EL (cell line): ENCODE results near the gene IGFN1.
"Not testable (repeated sequence)": the region's sequence is repeated elsewhere in the genome, so short reads cannot be mapped to it uniquely, and the experiment has no call there.

Experiments
- DNase-seq: peaks from one replicate; pipeline ENCODE4 v3.0.0-alpha.2; 2016

Gene IGFN1

GRCh38 chr1:201190624-201191051, at the start of gene IGFN1:
IGFN1 (plus strand) TSS chr1:201190824; CDS start chr1:201193294, 2,470 bp downstream.
- no peak for DNase-seq

- DNase-seq = no peak
These were observed 49.7 kb upstream of the IGFN1 start for GRCh38 chr1:201140941-201141260.

DNA sequence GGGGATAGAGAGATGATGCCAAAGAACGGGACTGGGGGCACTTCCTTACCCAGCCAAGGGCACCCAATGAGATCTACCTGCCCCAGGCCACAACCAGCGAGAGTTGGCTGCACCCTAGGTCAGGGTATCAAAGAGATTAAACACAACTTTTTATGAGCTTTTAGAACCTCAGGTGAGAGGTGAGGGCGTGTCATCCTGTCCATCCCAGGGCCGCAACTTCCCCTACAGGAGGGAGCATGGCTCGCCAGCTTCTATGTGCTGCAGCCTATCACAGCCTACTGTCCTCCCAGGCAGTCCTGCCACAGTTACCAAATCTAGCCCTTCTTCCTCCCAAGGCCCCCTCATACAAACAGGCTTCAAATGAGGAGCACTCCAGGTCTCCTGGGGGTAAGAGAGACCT, 49.2 kb upstream of the IGFN1 start:
- DNase-seq = no peak

DNA sequence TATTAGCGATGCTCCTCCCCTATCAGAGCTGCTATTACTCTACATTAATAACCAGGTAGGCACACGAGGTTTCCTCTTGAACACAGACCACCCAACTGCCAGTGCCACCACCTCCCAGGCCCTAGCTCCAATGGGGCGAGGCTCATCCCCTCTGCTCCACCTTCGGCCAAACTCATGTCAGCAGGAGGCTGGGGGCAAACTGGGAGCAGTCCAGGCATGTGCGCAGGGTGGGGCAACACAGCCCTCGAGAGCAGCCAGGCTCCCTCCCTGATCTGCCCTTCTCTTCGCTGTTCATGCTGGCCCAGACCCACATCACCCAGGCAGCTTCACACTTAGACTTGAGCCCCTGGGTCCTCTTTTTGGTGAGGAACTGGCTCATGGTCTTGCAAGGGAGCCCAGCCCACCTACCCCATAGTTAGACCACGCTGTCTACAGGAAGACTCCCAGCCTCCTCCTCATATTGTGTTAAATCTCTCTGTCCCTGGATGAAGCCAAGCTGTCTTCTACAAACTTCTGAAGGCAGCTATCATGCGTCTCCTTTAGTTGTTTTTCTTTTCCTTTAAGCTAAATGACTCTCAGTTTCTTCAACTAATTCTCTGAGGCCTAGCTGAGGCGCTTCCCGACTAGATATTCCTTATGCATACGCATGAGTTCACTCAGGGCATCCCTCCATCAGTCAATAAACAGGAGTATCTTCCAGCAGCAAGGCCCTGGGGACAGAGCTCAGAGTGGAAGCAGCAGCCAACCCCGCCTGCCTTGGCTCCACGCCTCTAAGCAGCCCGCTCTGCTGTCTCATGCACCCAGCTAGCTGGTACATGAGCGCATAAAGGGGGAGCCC, 48.4 kb upstream of the IGFN1 start:
- DNase-seq = no peak

DNA sequence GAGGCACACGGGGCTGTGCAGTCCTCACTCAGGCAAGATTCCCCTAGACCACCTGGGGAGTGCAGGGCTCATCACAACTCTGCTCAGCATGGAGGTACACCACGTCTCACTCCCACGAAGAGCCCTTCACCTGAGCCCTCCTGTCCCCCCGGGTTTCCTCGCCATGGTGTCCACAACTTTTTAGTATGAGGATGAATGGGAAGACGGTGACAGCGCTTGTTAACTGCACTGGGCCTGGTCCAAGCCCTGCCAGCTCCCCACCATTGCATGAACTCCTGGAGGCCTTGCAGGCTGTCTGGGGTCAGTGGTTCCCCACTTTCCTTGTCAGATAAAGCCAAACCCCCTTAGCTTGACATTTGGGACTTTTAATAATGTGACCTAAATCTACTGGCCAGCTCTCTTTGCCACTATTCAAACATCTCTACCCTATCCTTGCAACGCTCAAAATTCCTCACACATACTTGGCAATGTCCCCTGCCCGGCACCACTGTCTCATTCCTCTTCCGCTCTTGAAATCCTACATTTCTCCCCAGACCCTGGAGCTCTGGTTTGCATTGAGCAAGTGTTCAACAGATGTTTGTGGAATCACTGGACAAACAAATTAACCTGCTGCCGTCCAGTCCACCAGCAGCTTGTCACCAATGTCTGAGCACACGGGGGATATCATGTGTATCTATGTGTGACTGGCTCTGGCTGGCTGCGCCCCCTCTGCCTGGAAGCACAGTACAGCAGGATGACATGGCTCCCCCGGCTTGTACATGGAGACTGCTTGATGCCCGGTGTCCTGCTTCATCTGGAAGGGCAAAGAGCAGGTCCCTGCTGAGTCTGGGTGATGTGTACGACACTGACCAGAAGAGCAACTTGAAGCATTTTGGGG, 47.5 kb upstream of the IGFN1 start:
- no peak for DNase-seq

DNA sequence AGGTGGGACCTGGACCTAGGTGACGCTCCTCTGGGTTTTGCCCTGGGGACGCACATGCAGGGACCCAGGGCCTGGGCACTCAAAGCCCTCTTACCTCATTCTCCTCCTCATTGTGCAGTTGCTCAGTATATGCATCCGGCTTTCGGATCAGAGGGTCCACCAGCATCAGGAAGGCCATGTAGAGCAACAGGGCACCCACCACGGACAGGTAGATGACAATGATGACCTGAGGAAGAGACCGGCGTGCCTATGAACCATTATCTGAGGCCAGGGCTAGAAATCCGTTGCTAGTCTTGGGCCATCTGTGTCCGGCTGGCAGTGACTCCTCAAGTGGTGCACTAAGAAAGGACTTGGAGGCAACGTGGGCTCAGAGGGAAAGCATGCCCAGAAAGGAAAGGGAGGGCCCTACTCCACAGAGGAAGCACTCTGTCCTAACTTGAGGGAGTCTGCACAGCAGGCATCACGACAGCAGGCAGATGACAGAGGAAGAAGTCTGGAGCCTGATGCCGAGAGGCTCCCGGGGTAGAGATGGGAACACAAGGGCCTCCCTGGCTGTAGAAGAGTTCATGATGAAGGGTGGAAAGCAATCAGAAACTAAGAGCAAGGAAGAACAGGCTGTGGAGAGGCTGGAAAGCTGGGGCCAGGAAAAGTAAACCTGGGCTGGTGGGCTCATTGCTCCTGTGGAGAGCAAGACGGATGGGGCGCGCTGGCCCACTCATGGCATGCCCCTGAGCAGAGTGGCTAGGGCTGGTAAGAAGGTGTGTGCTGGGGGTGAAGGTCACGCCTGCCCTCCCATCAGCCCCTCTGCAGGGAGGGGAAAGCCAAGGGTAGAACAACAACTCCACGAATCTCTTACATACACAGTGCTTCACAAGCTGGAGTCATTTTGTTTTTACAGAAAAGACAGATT, 46.6 kb upstream of the IGFN1 start:
- no peak for DNase-seq

GRCh38 chr1:201144701-201145100, 45.9 kb upstream of the IGFN1 start:
- no peak for DNase-seq

DNA sequence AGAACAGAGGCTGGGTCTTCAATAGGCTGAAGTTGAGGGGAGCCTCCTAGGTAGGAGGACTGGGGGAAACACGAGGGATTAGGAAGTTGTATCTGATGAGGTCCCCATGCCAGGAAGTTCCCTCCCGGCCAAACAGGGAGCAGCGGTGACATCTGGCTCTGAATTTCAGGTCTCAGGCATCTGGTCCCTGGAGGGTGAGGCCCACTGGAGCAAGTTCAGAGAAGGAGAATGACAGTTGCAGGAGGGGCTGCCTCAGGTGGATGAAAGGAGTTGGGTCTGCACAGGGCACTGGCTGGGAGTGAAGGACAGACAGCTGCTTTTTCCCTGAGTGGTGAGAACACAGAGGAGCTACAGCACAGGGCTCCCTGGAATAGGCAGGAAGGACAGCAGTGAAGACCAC, 45.5 kb upstream of the IGFN1 start:
- DNase-seq = no peak

DNA sequence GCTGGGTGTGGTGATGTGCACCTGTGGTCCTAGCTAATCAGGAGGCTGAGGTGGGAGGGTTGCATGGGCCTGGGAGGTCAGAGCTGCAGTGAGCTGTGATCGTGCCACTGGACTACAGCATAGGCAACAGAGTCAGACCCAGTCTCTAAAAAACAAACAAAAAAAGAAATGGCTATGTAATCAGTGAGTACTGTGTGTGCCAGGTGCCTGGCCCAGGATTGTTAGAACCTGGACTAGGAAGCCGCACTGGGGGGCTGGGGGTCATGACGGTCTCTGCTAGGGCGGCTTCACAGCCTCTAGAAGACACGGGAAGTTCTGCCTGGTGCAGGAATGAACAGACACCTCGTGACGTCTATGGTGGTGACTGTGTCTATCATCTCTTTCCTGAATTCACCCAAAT, 44.8 kb upstream of the IGFN1 start:
- no peak for DNase-seq

GRCh38 chr1:201146626-201147390, 43.8 kb upstream of the IGFN1 start:
- DNase-seq = no peak

DNA sequence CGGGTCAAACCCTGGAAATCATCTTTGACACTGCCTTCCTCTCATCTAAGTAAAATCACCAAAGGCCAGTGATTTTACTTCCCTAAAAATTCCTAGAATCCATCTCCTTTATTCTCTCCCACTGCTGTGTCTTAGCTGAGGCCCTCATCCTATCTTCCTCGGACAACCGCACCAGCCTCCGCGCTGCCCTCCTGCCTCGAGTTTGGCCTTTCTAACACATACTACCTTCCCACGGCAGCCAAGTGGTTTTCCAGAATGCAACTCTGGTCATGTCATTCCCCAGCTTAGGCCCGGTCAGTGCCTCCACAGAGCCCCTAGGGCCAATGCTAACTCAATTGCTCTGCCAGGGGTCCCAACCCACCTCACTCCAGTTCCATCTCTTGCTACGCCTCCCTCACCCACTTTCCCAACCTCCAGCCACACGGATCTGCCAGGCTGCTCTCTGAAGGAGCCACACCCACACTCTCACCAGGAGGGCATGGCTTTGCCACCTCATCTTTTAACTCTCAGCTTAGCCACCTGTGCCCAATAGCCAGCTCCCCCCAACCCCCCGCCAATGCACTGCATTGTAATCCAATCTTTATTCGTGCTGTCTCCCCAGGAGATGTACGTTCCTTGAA, 43.1 kb upstream of the IGFN1 start:
- no peak for DNase-seq

DNA sequence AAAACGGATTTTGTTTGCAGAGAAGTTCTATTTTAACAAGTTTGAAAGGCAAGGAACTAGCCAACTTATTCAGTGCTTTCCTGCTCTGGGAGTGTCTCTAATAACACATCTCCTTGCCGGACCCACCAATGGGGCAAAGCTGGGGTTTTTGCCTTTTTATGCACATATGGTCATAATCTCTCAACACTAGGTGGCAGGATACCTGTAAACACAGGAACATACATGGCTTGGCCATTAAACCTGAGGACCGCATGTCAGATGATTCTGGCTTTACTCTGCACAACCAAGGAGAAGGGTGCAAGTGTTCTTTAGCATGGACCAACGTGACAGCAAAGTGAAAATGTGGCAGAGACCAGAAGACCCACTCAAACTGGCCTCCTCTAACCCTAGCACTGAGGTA, 41.2 kb upstream of the IGFN1 start:
- DNase-seq = peak; percentile 26

GRCh38 chr1:201153474-201154388, 36.9 kb upstream of the IGFN1 start:
- no peak for DNase-seq

DNA sequence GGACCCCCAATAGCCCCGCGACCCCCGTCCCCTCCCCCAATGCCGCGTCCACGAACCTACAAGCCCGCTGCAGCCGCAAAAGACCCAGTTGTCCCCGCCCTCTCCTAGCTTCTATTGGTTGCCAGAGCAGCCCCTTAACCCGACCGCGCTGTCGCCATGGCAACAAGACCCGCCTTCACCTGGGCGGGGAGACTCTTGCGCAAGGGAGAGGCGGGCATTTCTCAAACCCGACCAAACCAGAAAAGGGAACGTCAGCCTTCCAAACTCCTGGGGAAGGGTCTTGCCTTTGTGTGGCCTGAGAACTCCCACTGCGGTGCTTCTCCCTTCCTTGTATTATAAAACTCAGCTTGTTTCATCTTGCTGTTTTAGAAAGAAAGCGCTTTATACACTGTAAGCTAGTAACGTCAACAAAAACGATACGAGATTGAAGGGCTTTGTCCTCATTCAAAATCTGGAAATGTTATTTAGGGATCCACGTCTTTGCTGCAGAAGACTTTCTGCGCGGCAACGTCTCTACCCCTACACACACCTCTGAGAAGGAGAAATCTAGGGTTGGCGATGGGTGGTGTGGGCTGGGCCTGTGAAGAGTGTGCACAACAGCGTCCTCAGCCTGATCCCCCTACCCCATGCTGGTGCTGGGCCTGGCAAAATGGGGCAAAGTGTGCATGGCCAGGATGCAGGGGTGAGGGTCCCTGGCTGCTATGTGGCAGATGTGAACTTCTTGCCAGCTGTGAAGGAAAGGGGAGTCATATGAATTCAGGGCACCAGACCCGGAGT, 36.0 kb upstream of the IGFN1 start, which contains the start of gene TMEM9:
TSS of gene TMEM9 (minus strand) at position 86 of the 777 bp plus-strand sequence. CDS start 551 bp downstream, outside the sequence.
- peak; percentile 93 for DNase-seq

- DNase-seq = no peak
These were observed 35.3 kb upstream of the IGFN1 start for GRCh38 chr1:201155354-201155753.

DNA sequence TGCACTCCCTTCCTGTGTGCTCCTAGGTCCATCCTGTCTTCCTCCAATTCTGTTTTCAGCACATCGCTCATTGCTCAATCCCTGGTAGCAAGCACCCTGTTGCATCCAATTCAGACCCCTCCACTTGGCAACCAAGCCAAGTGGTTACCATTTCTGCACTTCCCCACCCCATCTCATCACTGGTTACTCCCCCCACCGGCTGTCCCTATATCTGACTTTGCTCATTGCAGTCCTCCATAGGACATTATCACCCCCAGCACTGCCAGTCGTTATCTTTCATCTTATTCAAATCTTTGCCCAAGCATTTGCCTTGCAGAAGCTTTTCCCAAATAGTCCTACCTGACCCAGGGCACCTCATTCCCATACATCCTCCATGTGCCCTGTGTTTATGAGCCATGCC, 34.3 kb upstream of the IGFN1 start:
- DNase-seq = no peak

DNA sequence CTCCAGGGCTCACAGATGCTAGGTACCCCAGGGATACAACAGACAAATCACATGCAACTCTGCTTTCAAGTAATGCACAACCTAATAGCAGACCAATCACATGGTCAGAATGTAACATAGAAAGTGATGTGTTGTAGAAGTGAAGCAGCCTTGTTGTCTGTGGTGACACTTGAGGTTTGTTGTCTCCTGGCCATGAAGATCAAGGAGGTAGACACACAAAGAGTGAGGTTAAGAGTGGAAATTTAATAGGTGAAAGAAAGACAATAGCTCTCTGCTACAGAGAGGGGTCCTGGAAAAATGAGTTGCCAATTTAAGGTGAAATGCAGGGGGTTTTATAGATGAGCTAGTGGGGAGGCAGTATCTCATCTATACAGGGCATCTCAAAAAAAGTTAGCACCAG, 33.8 kb upstream of the IGFN1 start:
- no peak for DNase-seq

- DNase-seq = no peak
These were observed 32.7 kb upstream of the IGFN1 start for GRCh38 chr1:201157949-201158348.

DNA sequence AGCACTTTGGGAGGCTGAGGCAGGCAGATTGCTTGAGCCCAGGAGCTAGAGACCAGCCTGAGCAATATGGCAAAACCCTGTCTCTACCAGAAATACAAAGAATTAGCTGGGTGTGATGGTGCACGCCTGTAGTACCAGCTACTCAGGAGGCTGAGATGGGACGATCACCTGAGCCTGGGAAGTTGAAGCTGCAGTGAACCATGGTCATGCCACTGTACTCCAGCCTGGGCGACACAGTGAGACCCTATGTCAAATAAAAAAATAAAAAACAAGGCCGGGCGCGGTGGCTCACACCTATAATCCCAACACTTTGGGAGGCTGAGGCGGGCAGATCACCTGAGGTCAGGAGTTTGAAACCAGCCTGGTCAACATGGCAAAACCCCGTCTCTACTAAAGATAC, 27.6 kb upstream of the IGFN1 start:
- DNase-seq = not testable (repeated sequence)

GRCh38 chr1:201163707-201164106, 26.9 kb upstream of the IGFN1 start:
- DNase-seq = no peak
